HepG2 (cell line): Measurements from ENCODE around the gene TSPYL2. TPM values are rescaled to one million over a fixed set of nuclear protein-coding genes. Genes with fewer than 3 reads are reported as not detected.

Experiments used
- ATAC-seq: fragments of 200-7000 bp; cut with Tn5 transposase; 3 replicates; pipeline ENCODE4 v1.9.1; 2020; ENCODE audit warnings: mild to moderate bottlenecking, moderate library complexity
- BruUV-seq: library from RNA; stranded (reverse); fragments of 400-500 nt; replicated peaks from 2 replicates; lab custom pipeline; 2021; lab: Mats Ljungman, UMichigan
- CTCF ChIA-PET: fragments of 300-600 bp; formaldehyde crosslinking; extraction: SDS; loops from one replicate; lab custom pipeline; 2021; ENCODE audit warnings: low total read pairs, inconsistent platforms, low intra/inter-chr PET ratio; lab: Yijun Ruan, JAX
- POLR2A ChIA-PET: fragments of 350-600 bp; sonication (Branson Sonifier 250); formaldehyde crosslinking; loops from one replicate; lab custom pipeline; 2020; ENCODE audit warnings: antibody characterized with exemption, inconsistent platforms; lab: Yijun Ruan, JAX
- DNase-seq: peaks from one replicate; pipeline ENCODE4 v3.0.0-alpha.2; 2015; ENCODE audit warnings: low spot score
- FAIRE-seq: peaks from 3 replicates; lab custom pipeline; 2011; peaks lifted over from hg19 to GRCh38; lab: Jason Lieb, UNC
- H2AFZ ChIP-seq: one replicate; pipeline ENCODE4 v1.6.1; 2011; ENCODE audit warnings: low read length, inconsistent platforms
- H3K27ac ChIP-seq: fragments of 300-600 bp; 3 replicates; pipeline ENCODE4 v1.8.0; 2011; ENCODE audit warnings: mixed run types, mild to moderate bottlenecking, mixed read lengths, low read length, inconsistent platforms; ENCODE audit not compliant: insufficient read depth; ENCODE audit errors: extremely low read length
- H3K27me3 ChIP-seq, 2 experiments: fragments of 200-600 bp in 1 of 2; 2 replicates in 1 of 2; 3 replicates in 1 of 2; pipeline versions ENCODE4 v1.6.0 to v1.8.0; 2011; ENCODE audit warnings: low read length in 2 of 2, mild to moderate bottlenecking in 2 of 2, moderate library complexity in 2 of 2, inconsistent platforms in 1 of 2; ENCODE audit not compliant: insufficient read depth in 2 of 2, control insufficient read depth in 1 of 2
- H3K36me3 ChIP-seq, 2 experiments: fragments of 200-600 bp in 1 of 2; replicated peaks in 1 of 2; 2 replicates in 1 of 2; 3 replicates in 1 of 2; pipeline versions ENCODE4 v1.5.1 to v1.8.0; 2011; ENCODE audit warnings: low read length in 2 of 2, inconsistent platforms in 1 of 2; ENCODE audit not compliant: insufficient read depth in 2 of 2, control insufficient read depth in 1 of 2
- H3K4me1 ChIP-seq: 2 replicates; pipeline ENCODE4 v1.5.1; 2012; ENCODE audit warnings: low read length, inconsistent platforms; ENCODE audit not compliant: insufficient read depth
- H3K4me2 ChIP-seq: 2 replicates; pipeline ENCODE4 v1.6.0; 2011; ENCODE audit warnings: low read depth, low read length, inconsistent platforms
- H3K4me3 ChIP-seq, 3 experiments: fragments of 200-600 bp in 1 of 3; sonication (generic), shearing (Covaris generic) in 1 of 3; replicated peaks in 1 of 3; 2 replicates each; pipeline ENCODE4 v1.5.1; 2011 to 2016; ENCODE audit warnings: low read length in 3 of 3, inconsistent platforms in 2 of 3, low read depth in 2 of 3, mild to moderate bottlenecking in 2 of 3, control low read depth in 1 of 3, mixed read lengths in 1 of 3; ENCODE audit not compliant: insufficient read depth in 1 of 3
- H3K79me2 ChIP-seq: one replicate; pipeline ENCODE4 v1.6.1; 2011; ENCODE audit warnings: low read length, inconsistent platforms; ENCODE audit not compliant: insufficient read depth
- H3K9ac ChIP-seq: 2 replicates; pipeline ENCODE4 v1.6.0; 2011; ENCODE audit warnings: mild to moderate bottlenecking, low read depth, low read length, inconsistent platforms; ENCODE audit not compliant: insufficient read depth
- H3K9me3 ChIP-seq: 2 replicates; pipeline ENCODE4 v1.5.1; 2012; ENCODE audit warnings: mild to moderate bottlenecking, low read length
- H4K20me1 ChIP-seq: 2 replicates; pipeline ENCODE4 v1.6.0; 2011; ENCODE audit warnings: inconsistent platforms, mild to moderate bottlenecking, low read length, moderate library complexity; ENCODE audit not compliant: insufficient read depth
- REPIN1 ChIP-seq: sonication (generic); formaldehyde crosslinking; IDR thresholded peaks from 2 replicates; pipeline ENCODE4 v1.8.0; 2022; ENCODE audit warnings: missing genetic modification reagents, low read depth, mild to moderate bottlenecking, borderline replicate concordance
- SCMH1 ChIP-seq: sonication (generic); formaldehyde crosslinking; IDR thresholded peaks from 2 replicates; pipeline ENCODE4 v1.9.0; 2021; ENCODE audit warnings: missing genetic modification reagents, mild to moderate bottlenecking, borderline replicate concordance
- ZNF790 ChIP-seq: sonication (generic); formaldehyde crosslinking; IDR thresholded peaks from 2 replicates; pipeline ENCODE4 v1.8.0; 2022; ENCODE audit warnings: missing genetic modification reagents, mild to moderate bottlenecking, borderline replicate concordance
- WGBS: methylation state at CpG from one replicate; pipeline ENCODE4 v1.1.6; 2017; ENCODE audit warnings: low lambda C conversion rate; 5-methylcytosine and 5-hydroxymethylcytosine counted together
- in situ Hi-C: cut with HindIII; loops from 2 replicates; pipeline ENCODE4 v1.10.0; 2017; ENCODE audit warnings: low pct_unique_long_range_greater_than_20kb; ENCODE audit not compliant: extremely low pct_ligation_motif_present
- intact Hi-C: fragments of 100-400 bp; cut with micrococcal nuclease; formaldehyde crosslinking; loops from one replicate; pipeline ENCODE4 v1.10.0; 2022; ENCODE audit not compliant: unreplicated experiment
- polyA plus RNA-seq, 8 experiments: library from polyadenylated mRNA; depleted of rRNA in 3 of 8; stranded (reverse) in 7 of 8; unstranded in 1 of 8; fragments of >200 nt; fragmentation: Illumina TruSeq in 4 of 8; extraction: Trizol in 4 of 8; gene quantifications; 2 replicates each; pipeline versions ENCODE4 v1.2.1 to v1.2.3, GENCODE V29; 2011 to 2016; ENCODE audit warnings: low read depth in 4 of 8, missing spikeins in 1 of 8, mixed read lengths in 1 of 8; ENCODE audit not compliant: insufficient read depth in 1 of 8
- total RNA-seq, 5 experiments: library from RNA; depleted of rRNA; stranded (reverse); fragments of >200 nt; fragmentation: Illumina TruSeq; extraction: Trizol; gene quantifications; 2 replicates each; pipeline ENCODE4 v1.2.3, GENCODE V29; 2016; ENCODE audit warnings: low read depth in 1 of 5
- TF ChIP-seq, protein P1 (sequence below): IDR thresholded peaks from 2 replicates; pipeline ENCODE4 v1.6.1; 2012; ENCODE audit warnings: low read depth, low read length, improper control_type of control experiment
- TF ChIP-seq, protein P2 (sequence below): sonication (generic); formaldehyde crosslinking; IDR thresholded peaks from 2 replicates; pipeline ENCODE4 v1.5.1; 2020; ENCODE audit warnings: missing genetic modification reagents, mild to moderate bottlenecking, borderline replicate concordance

Gene TSPYL2
- total and polyA plus RNA-seq, 2 of the 13 experiments (the other 11 are each of a cell fraction or from before 2014, with no cell fraction given) = 10.1 to 15.5 TPM

- TF ChIP-seq, protein P1, sequence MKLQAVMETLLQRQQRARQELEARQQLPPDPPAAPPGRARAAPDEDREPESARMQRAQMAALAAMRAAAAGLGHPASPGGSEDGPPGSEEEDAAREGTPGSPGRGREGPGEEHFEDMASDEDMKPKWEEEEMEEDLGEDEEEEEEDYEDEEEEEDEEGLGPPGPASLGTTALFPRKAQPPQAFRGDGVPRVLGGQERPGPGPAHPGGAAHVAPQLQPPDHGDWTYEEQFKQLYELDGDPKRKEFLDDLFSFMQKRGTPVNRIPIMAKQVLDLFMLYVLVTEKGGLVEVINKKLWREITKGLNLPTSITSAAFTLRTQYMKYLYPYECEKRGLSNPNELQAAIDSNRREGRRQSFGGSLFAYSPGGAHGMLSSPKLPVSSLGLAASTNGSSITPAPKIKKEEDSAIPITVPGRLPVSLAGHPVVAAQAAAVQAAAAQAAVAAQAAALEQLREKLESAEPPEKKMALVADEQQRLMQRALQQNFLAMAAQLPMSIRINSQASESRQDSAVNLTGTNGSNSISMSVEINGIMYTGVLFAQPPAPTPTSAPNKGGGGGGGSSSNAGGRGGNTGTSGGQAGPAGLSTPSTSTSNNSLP = no peak
- TF ChIP-seq, protein P2, sequence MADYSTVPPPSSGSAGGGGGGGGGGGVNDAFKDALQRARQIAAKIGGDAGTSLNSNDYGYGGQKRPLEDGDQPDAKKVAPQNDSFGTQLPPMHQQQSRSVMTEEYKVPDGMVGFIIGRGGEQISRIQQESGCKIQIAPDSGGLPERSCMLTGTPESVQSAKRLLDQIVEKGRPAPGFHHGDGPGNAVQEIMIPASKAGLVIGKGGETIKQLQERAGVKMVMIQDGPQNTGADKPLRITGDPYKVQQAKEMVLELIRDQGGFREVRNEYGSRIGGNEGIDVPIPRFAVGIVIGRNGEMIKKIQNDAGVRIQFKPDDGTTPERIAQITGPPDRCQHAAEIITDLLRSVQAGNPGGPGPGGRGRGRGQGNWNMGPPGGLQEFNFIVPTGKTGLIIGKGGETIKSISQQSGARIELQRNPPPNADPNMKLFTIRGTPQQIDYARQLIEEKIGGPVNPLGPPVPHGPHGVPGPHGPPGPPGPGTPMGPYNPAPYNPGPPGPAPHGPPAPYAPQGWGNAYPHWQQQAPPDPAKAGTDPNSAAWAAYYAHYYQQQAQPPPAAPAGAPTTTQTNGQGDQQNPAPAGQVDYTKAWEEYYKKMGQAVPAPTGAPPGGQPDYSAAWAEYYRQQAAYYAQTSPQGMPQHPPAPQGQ = no peak
These were observed 37.2 kb upstream of the TSPYL2 start (continued) for GRCh38 chrX:53044995-53045394.

GRCh38 chrX:53047228-53047627 is 34.9 kb upstream of the TSPYL2 start:
- Histone ChIP-seq H3K27ac (no peak overlapping the region), H3K79me2 (no peaks in the 10 kb centered on the region), H3K27me3 (no peaks in the 10 kb centered on the region), H3K36me3 (no peaks in the 10 kb centered on the region), H4K20me1 (no peaks in the 10 kb centered on the region), H3K9me3 (no peaks in the 10 kb centered on the region), H3K4me3 (no peak overlapping the region), H3K4me2 (no peak overlapping the region), H2AFZ (no peak overlapping the region), H3K4me1 (no peaks in the 10 kb centered on the region), H3K9ac (no peak overlapping the region)
- WGBS = 59% methylated on average over 6 of the region's 6 CpGs
- DNase-seq = no peak
- in situ Hi-C loops (no loop called here), intact Hi-C loops (no loop called here)
- ATAC-seq = no peak
- POLR2A ChIA-PET = no interaction called here
- CTCF ChIA-PET = no interaction called here
- TF ChIP-seq REPIN1 (no peak), ZNF790 (CRISPR knock-in tag) (no peak), SCMH1 (CRISPR knock-in tag) (no peak)
- FAIRE-seq = no peak
- no TSS peak for BruUV-seq
